Measurements from ENCODE around the gene SCYGR6.

Gene SCYGR6

DNA sequence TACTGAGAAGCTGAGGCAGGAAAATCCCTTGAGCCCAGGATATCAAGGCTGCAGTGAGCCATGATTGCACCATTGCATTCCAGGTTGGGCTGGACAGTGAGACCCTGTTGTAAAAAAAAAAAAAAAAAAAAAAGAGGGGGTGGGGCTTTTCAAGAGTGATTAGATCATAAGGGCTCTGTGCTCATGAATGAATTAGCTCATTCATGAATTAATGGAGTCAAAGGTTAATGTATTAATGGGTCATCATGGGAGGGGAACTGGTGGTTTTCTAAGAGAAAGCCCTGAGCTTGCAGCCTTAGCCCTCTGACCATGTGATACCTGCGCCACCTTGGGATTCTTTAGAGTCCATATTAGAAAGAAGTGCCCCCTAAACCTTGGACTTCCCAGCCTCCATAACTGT is 11.3 kb downstream of the SCYGR6 start:
- DNase-seq (ENCODE audit: low read depth in 2 of 2) = no peak

DNA sequence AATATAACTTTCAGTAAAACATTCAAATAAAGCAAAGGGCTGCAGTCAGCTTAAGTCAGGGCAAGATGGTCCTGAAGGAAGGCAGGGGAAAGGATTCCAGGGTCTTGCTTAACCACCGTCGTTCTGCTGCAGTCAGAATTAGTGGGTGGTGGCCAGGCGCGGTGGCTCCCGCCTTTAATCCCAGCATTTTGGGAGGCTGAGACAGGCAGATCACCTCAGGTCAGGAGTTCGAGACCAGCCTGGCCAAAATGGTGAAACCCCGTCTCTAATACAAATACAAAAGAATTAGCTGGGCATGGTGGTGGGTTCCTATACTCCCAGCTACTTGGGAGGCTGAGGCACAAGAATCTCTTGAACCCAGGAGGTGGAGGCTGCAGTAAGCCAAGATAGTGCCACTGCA is 13.6 kb downstream of the SCYGR6 start:
- no peak for DNase-seq (ENCODE audit: low read depth in 2 of 2)

DNA sequence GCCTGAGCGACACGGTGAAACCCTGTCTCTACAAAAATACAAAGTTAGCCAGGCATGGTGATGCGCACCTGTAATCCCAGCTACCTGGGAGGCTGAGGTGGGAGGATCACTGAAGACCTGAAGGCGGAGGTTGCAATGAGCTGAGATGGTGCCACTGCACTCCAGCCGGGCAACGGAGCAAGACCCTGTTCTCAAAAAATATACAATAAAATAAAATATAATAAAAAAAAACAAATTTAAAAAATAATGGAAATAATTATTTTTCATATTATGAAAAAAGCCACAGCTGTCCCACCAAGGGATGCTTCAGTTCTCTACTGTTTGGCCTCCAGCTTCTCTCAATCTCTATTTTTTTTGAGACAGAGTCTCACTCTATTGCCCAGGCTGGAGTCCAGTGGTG is 17.2 kb downstream of the SCYGR6 start:
- DNase-seq (ENCODE audit: low read depth in 2 of 2) = no peak

DNA sequence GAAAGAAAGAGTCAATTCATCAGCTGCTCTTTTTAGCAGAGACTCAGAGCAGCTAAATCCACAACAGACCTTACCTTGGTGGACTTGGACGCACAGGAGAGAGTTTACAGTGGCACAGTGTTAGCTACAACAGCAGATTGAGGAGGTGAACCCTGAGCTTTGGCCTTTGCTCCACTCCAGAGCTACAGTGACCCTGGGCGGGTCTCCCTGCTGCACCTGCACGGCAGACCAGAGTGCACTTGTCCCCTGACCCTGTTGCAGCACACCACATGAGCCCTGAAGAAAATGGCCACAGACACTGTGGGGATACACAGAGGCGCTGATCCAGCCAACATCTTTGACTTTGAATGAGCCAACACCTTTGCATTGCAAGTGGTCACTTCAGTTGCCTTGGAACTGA is 17.7 kb downstream of the SCYGR6 start:
- DNase-seq (ENCODE audit: low read depth in 2 of 2) = no peak

DNA sequence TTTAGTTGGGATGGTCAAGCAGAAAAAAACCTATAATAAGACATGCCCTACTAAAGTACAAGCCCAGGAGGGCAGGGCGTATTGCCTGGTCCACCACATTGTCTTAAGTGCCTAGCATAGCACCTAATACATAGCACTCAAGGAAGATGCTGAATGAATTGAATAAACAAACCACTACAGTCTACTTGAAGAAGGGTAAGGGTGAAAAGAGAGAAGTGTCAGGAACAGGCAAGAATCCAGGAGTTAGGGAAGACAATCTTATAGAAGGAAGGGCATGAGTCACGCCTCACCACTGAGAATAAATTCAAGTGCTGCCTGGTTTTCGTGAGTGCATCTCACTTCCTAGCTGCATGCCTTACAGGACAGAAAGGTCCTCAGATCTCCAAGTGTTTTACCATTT is 20.6 kb downstream of the SCYGR6 start:
- DNase-seq (ENCODE audit: low read depth in 2 of 2) = no peak

DNA sequence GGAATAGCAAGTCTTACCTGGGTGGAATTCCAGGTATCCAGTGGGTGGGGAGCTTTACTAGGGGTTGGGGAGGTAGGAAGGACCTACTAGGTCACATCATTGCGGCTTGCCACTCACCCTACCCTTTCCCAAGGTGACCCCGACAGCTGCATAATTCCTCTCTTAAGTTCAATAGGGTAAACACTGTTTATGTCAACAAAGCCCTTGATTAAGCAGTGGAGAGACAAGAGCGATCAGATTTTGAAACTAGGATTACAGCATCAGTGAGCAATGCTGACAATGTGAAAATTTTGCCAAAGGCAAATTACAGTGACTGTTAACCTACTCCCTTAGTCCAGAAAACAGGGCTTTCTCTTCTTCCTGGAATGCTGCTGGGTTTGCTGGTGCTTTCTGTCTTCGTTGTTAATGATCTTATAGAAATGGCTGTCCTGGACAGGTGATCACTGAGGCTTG is 21.3 kb downstream of the SCYGR6 start:
- DNase-seq (ENCODE audit: low read depth in 2 of 2) = no peak

DNA sequence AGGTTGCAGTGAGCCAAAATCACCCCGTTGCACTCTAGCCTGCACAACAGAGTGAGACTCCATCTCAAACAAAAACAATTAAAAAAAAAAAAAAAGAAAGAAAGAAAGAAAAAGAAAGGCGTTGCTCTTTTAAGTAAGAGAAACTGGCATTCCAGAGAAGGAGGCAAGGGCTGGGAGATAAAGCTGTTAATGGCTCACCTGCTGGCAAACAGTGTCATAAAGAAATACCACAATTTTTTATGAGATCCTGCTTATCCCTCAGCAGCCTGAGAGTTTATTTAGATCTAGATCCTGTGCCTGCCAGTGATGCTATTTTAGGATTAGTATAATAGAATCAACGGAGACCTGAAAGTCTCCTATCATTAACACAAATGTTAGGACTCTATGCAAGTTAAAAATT is 23.0 kb downstream of the SCYGR6 start:
- DNase-seq (ENCODE audit: low read depth in 2 of 2) = no peak

DNA sequence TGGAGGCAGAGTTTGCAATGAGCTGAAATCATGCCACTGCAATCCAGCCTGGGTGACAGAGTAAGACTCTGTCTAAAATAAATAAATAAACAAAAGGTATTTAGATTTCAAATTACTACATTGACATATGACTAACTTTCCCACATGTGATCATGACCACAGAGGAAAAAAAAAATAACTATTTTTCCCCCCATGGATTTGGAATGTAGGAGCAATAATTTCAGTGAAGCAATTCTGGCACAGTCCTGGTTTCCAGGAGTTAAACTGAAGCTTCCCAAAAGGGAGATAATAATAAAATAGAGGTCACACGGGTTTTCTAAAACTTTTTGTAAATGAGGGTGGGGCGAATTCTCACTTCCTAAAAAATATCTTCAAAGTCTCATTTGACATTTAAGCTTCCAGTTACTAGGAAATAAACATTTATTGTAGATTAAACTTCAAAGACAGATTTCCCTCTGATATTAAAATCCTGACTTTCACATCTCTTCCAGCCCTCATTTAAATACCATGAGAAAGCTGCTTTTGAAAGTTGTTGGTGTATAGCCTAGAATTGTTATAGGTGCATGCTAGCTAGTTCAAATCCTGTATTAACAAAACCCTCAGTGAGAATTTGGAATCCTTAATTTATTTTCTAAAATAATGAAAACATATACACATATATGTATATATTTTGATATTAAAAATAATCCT is 27.4 kb downstream of the SCYGR6 start:
- DNase-seq (ENCODE audit: low read depth in 2 of 2) = no peak

DNA sequence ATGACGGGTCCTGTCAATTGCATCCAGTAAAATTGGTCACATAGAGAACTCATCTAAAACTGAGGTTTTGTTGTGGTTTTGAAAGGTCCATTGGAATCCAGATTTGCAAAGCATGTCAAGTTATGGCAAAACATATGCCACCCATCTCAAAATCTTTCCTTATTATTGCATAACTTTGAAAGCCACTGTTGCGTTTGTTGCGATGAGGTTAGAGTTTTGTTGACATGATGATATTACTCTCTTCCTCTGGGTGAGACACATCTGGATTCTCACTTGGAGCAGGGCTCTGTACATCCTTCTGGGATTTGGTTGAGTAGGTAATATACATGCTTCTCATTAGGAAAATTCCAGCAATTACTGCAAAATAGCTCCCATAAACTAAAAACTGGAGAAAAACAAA is 37.4 kb downstream of the SCYGR6 start:
- DNase-seq (ENCODE audit: low read depth in 2 of 2) = no peak

DNA sequence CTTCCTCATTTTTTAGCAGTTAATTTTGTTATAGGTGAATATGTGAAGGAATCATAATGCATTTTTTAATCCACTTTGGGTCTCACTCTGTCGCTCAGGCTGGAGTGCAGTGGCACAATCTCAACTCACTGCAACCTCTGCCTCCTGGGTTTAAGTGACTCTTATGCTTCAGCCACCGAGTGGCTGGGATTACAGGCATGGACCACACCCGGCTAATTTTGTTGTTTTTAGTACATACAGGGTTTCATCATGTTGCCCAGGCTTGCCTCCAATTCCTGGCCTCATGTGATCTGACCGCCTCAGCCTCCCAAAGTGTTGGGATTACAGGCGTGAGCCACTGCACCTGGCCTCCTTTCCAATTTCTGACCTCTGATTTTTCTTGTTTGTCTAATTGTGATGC is 40.3 kb downstream of the SCYGR6 start:
- DNase-seq (ENCODE audit: low read depth in 2 of 2) = no peak

DNA sequence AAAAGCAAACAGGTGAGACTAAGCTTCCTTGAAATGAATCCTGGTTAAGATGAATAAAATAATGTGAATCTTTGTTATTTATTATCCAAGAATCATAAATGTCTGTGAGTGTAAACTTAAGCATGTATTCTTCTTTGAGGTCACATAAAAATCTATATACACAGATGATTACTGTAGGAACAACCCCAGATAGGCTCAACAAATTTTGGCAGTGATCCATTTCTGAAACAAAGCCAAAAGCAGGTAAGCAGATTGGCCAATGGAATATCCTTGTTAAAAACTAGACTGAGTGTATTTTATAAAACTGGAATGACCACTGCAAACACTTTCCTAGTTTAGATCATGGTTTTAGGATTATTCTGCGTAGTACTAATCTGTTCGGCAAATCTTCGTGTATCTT is 46.6 kb downstream of the SCYGR6 start:
- DNase-seq (ENCODE audit: low read depth in 2 of 2) = no peak

DNA sequence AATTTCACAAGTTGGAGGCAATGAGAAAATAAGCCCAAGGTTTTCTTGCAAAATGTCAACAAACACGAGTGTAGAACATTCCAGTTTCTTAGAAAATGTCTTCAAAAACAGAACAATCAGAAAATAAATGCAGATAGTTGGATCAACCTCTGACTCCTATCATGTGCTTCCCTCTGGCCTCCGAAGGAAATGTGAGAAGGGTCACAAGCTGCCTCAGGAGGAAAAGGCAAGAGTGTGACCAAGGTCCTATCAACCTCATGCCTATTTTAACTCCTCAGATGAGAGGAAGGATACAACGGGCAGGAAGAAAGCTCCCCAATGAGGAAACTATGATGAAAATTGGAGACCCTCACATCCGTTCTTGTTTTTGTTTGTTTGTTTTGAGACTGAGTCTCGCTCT is 50.1 kb downstream of the SCYGR6 start:
- no peak for DNase-seq (ENCODE audit: low read depth in 2 of 2)
